ENCODE data around the gene FBXL17. TPM values are rescaled to one million over a fixed set of nuclear protein-coding genes. Genes with fewer than 3 reads are reported as not detected.

Gene FBXL17
- total and polyA plus RNA-seq, 9 of the 15 experiments (the other 6 are each of a cell fraction or from before 2014, with no cell fraction given), result 0.32 to 5.4 (median 1.8) TPM

DNA sequence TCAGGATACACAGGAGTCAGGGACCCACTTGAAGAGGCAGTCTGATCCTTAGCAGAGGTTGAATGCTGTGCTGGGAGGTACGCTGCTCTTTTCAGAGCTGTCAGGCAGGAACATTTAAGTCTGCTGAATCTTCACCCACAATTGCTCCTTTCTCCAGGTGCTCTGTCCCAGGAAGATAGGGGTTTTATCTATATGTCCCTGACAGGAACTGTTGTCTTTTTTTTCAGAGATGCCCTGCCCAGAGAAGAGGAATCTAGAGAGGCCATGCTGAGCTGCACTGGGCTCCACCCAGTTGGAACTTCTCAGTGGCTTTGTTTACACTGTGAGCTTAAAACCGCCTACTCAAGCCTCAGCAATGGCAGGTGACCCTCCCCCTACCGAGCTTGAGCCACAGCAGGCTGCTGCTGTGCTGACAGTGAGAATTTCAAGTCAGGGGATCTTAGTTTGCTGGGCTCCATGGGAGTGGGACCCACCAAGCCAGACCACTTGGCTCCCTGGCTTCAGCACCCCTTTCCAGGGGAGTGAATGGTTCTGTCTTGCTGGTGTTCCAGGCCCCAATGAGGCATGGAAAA, 169.0 kb downstream of the FBXL17 start (continued):
- TF ChIP-seq ZNF551 (CRISPR knock-in tag; IDR thresholded peaks at IDR 0.05), result no peak
- no peak for TF ChIP-seq CHD4 (IDR thresholded peaks at IDR 0.05; ENCODE audit: insufficient read depth, insufficient replicate concordance, low read depth, low read length, poor library complexity, severe bottlenecking)
- TF ChIP-seq FOXK2 (conservative IDR thresholded peaks at IDR 0.05 in 1 of 2, IDR thresholded peaks at IDR 0.05 in 1 of 2; ENCODE audit: low read depth in 2 of 2), result peak; percentile 42 to 62; a peak in 2 of 4 replicates
- peak; percentile 90 to 96 for TF ChIP-seq FOXA3 (CRISPR knock-in tag; conservative IDR thresholded peaks at IDR 0.05 in 1 of 2, IDR thresholded peaks at IDR 0.05 in 1 of 2)
- TF ChIP-seq FOXJ2 (tag; IDR thresholded peaks at IDR 0.05), result 0 out of 2 replicates have a peak, but pooled peaks have one; percentile 12
- TF ChIP-seq NCOR1 (IDR thresholded peaks at IDR 0.05), result peak; percentile 27; the same call in 1 of the 2 replicates
- no peak for TF ChIP-seq PHF20 (IDR thresholded peaks at IDR 0.05; ENCODE audit: partially characterized antibody)
- TF ChIP-seq TCFL5 (CRISPR knock-in tag; conservative IDR thresholded peaks at IDR 0.05), result no peak
- TF ChIP-seq, protein P1, sequence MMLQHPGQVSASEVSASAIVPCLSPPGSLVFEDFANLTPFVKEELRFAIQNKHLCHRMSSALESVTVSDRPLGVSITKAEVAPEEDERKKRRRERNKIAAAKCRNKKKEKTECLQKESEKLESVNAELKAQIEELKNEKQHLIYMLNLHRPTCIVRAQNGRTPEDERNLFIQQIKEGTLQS (IDR thresholded peaks at IDR 0.05), result no peak
- TF ChIP-seq, protein P1 (CRISPR knock-in tag; conservative IDR thresholded peaks at IDR 0.05), result no peak
- no peak for TF ChIP-seq KDM5B (IDR thresholded peaks at IDR 0.05; ENCODE audit: insufficient replicate concordance, low read depth, low read length)
- TF ChIP-seq RBM39 (optimal IDR thresholded peaks at IDR 0.05; ENCODE audit: low read depth, low read length), result no peak
- TF ChIP-seq, protein P2, sequence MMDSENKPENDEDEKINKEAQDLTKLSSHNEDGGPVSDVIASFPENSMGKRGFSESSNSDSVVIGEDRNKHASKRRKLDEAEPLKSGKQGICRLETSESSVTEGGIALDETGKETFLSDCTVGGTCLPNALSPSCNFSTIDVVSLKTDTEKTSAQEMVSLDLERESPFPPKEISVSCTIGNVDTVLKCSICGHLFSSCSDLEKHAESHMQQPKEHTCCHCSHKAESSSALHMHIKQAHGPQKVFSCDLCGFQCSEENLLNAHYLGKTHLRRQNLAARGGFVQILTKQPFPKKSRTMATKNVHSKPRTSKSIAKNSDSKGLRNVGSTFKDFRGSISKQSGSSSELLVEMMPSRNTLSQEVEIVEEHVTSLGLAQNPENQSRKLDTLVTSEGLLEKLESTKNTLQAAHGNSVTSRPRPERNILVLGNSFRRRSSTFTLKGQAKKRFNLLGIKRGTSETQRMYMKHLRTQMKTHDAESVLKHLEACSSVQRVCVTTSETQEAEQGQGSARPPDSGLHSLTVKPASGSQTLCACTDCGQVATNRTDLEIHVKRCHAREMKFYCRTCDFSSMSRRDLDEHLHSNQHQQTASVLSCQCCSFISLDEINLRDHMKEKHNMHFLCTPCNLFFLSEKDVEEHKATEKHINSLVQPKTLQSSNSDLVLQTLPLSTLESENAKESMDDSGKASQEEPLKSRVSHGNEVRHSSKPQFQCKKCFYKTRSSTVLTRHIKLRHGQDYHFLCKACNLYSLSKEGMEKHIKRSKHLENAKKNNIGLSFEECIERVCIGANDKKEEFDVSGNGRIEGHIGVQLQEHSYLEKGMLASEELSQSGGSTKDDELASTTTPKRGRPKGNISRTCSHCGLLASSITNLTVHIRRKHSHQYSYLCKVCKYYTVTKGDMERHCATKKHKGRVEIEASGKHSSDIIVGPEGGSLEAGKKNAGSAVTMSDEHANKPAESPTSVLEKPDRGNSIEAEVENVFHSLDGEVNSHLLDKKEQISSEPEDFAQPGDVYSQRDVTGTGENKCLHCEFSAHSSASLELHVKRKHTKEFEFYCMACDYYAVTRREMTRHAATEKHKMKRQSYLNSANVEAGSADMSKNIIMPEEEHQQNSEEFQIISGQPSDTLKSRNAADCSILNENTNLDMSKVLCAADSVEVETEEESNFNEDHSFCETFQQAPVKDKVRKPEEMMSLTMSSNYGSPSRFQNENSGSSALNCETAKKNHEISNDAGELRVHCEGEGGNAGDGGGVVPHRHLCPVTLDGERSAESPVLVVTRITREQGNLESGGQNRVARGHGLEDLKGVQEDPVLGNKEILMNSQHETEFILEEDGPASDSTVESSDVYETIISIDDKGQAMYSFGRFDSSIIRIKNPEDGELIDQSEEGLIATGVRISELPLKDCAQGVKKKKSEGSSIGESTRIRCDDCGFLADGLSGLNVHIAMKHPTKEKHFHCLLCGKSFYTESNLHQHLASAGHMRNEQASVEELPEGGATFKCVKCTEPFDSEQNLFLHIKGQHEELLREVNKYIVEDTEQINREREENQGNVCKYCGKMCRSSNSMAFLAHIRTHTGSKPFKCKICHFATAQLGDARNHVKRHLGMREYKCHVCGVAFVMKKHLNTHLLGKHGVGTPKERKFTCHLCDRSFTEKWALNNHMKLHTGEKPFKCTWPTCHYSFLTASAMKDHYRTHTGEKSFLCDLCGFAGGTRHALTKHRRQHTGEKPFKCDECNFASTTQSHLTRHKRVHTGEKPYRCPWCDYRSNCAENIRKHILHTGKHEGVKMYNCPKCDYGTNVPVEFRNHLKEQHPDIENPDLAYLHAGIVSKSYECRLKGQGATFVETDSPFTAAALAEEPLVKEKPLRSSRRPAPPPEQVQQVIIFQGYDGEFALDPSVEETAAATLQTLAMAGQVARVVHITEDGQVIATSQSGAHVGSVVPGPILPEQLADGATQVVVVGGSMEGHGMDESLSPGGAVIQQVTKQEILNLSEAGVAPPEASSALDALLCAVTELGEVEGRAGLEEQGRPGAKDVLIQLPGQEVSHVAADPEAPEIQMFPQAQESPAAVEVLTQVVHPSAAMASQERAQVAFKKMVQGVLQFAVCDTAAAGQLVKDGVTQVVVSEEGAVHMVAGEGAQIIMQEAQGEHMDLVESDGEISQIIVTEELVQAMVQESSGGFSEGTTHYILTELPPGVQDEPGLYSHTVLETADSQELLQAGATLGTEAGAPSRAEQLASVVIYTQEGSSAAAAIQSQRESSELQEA (IDR thresholded peaks at IDR 0.05; ENCODE audit: low read depth), result no peak
- TF ChIP-seq, protein P3, sequence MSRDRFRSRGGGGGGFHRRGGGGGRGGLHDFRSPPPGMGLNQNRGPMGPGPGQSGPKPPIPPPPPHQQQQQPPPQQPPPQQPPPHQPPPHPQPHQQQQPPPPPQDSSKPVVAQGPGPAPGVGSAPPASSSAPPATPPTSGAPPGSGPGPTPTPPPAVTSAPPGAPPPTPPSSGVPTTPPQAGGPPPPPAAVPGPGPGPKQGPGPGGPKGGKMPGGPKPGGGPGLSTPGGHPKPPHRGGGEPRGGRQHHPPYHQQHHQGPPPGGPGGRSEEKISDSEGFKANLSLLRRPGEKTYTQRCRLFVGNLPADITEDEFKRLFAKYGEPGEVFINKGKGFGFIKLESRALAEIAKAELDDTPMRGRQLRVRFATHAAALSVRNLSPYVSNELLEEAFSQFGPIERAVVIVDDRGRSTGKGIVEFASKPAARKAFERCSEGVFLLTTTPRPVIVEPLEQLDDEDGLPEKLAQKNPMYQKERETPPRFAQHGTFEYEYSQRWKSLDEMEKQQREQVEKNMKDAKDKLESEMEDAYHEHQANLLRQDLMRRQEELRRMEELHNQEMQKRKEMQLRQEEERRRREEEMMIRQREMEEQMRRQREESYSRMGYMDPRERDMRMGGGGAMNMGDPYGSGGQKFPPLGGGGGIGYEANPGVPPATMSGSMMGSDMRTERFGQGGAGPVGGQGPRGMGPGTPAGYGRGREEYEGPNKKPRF (IDR thresholded peaks at IDR 0.05; ENCODE audit: low read depth, low read length), result no peak
- no peak for TF ChIP-seq ZNF444 (CRISPR knock-in tag; IDR thresholded peaks at IDR 0.05)
- no peak for TF ChIP-seq PHB2 (IDR thresholded peaks at IDR 0.05; ENCODE audit: low read depth)
- no peak for TF ChIP-seq MAFG (tag; conservative IDR thresholded peaks at IDR 0.05)

Measured in K562 (cell line).